GOT3 (cell line): ENCODE data around the gene PCDHB3.
A peak's percentile ranks its signal among the peaks of the same experiment; 100 is the strongest.
"Not testable (repeated sequence)": the region's sequence is repeated elsewhere in the genome, so short reads cannot be mapped to it uniquely, and the experiment has no call there.

Experiments
- DNase-seq: peaks from one replicate; lab custom pipeline; 2025; ENCODE audit warnings: mixed read lengths; lab: John Stamatoyannopoulos, UW

PCDHB3 gene

GRCh38 chr5:141100243-141100805 lies at the start of gene PCDHB3:
TSS of gene PCDHB3 (plus strand) at chr5:141100473. CDS start at chr5:141100650, 177 bp downstream.
- DNase-seq = peak; percentile 67

- DNase-seq = no peak
Observed at GRCh38 chr5:141050622-141051520, 49.4 kb upstream of the PCDHB3 start, which contains the start of gene PCDHB1. TSS of gene PCDHB1 (plus strand) at chr5:141051374. CDS start at chr5:141051471, 97 bp downstream.

- DNase-seq = no peak
Observed at GRCh38 chr5:141051521-141051866, 48.8 kb upstream of the PCDHB3 start.

- DNase-seq = no peak
Observed at GRCh38 chr5:141077826-141078225, 22.4 kb upstream of the PCDHB3 start.

- DNase-seq = no peak
Observed at GRCh38 chr5:141082228-141082627, 18.0 kb upstream of the PCDHB3 start.

- no peak for DNase-seq
Observed at GRCh38 chr5:141084487-141084989, 15.7 kb upstream of the PCDHB3 start.

- peak; percentile 49 for DNase-seq
Observed at GRCh38 chr5:141094481-141095262, 5.6 kb upstream of the PCDHB3 start, which contains the start of gene PCDHB2. TSS of gene PCDHB2 (plus strand) at chr5:141094615. CDS start at chr5:141094791, 176 bp downstream.

GRCh38 chr5:141095263-141095641 lies 5.0 kb upstream of the PCDHB3 start:
- DNase-seq = no peak

GRCh38 chr5:141096181-141096580 lies 4.1 kb upstream of the PCDHB3 start:
- DNase-seq = not testable (repeated sequence)

- DNase-seq = not testable (repeated sequence)
Observed at GRCh38 chr5:141096586-141096985, 3.7 kb upstream of the PCDHB3 start.

- DNase-seq = no peak
Observed at GRCh38 chr5:141101059-141101458, 786 bp downstream of the PCDHB3 start.

GRCh38 chr5:141102070-141102469 lies 1.8 kb downstream of the PCDHB3 start:
- DNase-seq = not testable (repeated sequence)

GRCh38 chr5:141102471-141102870 lies 2.2 kb downstream of the PCDHB3 start:
- DNase-seq = not testable (repeated sequence)

GRCh38 chr5:141105350-141105749 lies 5.1 kb downstream of the PCDHB3 start:
- DNase-seq = no peak

GRCh38 chr5:141119250-141119649 lies 19.0 kb downstream of the PCDHB3 start:
- DNase-seq = no peak

GRCh38 chr5:141121563-141121962 lies 21.3 kb downstream of the PCDHB3 start, which contains the start of gene PCDHB4:
TSS of gene PCDHB4 (plus strand) at chr5:141121818. CDS start at chr5:141121999, 181 bp downstream.
- no peak for DNase-seq

GRCh38 chr5:141121985-141122384 lies 21.7 kb downstream of the PCDHB3 start:
- DNase-seq = no peak

- DNase-seq = not testable (repeated sequence)
Observed at GRCh38 chr5:141123396-141124135, 23.3 kb downstream of the PCDHB3 start.

GRCh38 chr5:141127305-141127704 lies 27.0 kb downstream of the PCDHB3 start:
- no peak for DNase-seq

- no peak for DNase-seq
Observed at GRCh38 chr5:141135030-141135717, 34.9 kb downstream of the PCDHB3 start, which contains the start of gene PCDHB5. TSS of gene PCDHB5 (plus strand) at chr5:141135206. CDS start at chr5:141135435, 229 bp downstream.
